Cardiac fibroblast (primary cell): Measurements from ENCODE around the gene DKC1.
A peak's percentile ranks its signal among the peaks of the same experiment; 100 is the strongest.

Experiments
- DNase-seq, 2 donors: peaks; one replicate each; pipeline versions ENCODE4 v3.0.0 to v3.0.0-alpha.2; 2010; ENCODE audit warnings: low read depth in 2 of 2
- H3K4me3 ChIP-seq, 2 donors: replicated peaks in 1 of 2; 1 replicate in 1 of 2; 2 replicates in 1 of 2; pipeline ENCODE4 v1.5.1; 2011; ENCODE audit warnings: low read depth in 2 of 2, low read length in 2 of 2, mild to moderate bottlenecking in 2 of 2, moderate library complexity in 1 of 2
- CTCF ChIP-seq: IDR thresholded peaks from one replicate; pipeline ENCODE4 v1.5.1; 2011; ENCODE audit warnings: low read depth, mild to moderate bottlenecking, low read length, inconsistent platforms

The DKC1 gene

DNA sequence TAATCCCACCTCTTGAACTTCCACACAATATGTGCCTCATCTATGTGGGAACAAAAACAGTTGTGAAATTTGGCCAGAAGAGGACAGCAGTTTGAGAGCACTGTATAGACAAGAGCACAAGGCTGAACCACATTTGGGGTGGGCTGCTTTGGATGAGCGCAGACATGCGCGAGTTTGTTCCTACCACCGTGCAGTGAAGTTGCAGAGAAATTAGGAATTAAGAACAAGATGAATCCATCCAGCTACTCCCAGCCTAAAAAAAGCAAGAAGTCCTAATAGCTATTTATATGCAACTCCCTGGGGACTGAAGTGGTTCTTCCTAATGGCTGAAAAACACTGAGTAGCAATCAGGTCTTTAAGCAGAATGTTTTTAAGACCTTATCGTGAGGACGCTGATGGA is 12.8 kb upstream of the DKC1 start:
- peak; percentile 43 to 53 for DNase-seq
- TF ChIP-seq CTCF: no peak

DNA sequence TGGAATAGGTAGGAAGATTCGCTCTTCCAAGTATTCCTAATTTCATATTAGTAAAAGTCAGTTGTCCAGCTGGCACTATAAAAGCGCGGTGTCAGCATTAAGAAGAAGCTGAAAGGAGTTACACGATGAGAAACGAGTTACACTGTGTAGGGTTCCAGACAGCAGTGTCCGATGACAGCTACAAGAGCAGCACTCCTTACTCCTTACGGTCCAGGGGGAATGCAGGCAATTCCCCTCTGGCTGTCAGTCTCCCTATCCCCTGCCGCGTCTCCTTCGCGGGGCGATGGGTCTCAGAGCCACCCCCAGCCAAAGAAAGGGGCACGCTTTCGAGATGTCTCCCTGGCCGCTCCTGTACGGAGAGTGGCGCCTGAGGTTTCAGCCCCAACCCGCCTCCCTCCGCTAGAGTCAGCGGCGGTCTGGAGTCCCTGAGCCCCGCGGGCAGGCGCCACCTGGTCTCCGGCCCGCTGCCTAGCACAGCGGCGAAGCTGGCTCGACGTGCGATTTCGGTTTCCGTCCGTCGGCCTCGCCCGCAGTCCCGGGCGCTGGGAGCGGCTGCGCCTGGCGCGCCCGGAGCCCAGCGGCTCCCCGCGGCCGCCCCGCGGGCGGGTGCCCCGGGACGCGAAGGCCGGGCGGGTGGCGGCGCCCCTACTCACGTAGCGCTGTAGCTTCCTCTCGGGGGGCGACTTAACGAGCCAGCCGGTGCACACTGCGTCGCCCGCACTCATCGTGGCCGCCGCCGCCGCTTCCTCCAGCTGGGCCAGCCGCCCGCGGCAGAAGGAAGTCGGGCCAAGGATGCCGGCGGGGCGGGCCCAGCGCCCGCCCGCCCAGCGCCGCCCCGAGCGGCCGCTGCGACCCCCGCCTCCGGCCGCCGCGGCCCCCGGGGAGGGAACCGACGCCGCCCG is 12.1 kb upstream of the DKC1 start, which contains the start of gene GAB3:
Gene GAB3, minus strand, starts transcription at position 777 of the 902 bp plus-strand sequence. Its CDS starts 52 bp downstream, at position 725.
- peak within 1 kb of the TSS; percentile 65 to 68 for H3K4me3 ChIP-seq
- TF ChIP-seq CTCF: no peak
- DNase-seq: peak; percentile 35 to 48

More for the DNA sequence above, 12.8 kb upstream of the DKC1 start:
- peak overlapping the region; percentile 65 to 68 for H3K4me3 ChIP-seq

DNA sequence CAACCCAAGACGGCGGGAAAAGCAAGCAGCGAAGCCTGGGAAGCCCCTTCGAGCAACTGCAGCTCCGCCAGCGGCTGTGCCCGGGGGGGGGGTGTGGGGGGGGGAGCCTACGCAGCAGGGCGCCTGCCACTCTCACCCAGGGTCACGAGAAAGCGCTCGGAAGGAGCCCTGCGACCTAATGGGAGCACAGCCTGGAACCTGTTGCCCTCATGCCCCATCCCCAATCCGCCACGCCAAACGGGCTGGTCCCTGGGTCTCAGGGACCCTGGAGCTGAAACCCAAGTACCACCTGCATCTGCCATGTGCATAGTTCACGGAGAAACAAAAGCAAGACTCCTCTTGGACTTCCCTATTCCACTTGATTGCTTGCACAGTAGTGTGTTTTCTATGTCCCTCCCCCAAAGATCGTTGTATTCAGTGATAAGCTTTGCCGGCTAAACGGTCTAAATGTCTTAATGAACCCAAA is 11.4 kb upstream of the DKC1 start:
- H3K4me3 ChIP-seq: peak overlapping the region; percentile 65 to 68
- no peak for TF ChIP-seq CTCF
- DNase-seq: no peak

DNA sequence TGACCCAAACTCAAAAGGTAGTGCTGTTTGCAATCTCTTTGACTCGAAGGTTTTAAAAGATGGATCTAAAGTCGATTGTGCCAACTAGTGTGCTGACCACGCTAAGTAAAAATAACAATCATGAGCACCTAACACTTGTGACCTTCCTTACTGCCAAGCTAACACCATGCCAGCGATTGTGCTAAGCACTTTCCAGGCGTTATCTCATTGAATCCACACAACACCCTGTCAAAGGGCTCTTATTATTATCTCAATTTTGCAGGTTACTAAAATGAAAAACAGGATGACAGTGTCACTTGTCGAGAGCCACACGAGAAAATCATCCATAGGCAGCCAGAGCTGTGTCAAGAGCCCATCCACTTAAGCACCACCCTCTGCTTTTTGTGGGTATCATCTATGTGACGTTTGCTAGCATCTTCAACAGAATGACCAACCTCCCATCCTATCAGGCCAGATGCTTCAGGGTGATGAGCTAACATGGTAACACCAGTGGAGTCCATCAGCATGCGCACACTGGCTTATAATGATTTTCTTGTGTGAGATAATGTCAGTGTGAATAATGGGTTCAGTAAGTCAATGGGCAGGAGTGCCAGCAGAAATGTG is 10.9 kb upstream of the DKC1 start:
- DNase-seq: no peak
- H3K4me3 ChIP-seq: no peak overlapping the region
- TF ChIP-seq CTCF: no peak

- no peak for TF ChIP-seq CTCF
- H3K4me3 ChIP-seq: no peak overlapping the region
- DNase-seq: no peak
Measured at GRCh38 chrX:154758696-154759095, 4.0 kb upstream of the DKC1 start.

GRCh38 chrX:154761977-154762536 is 607 bp upstream of the DKC1 start:
- H3K4me3 ChIP-seq: peak overlapping the region; percentile 23 to 71
- DNase-seq: no peak
- no peak for TF ChIP-seq CTCF
